Measurements from ENCODE around the gene SLC5A10.
A peak's percentile ranks its signal among the peaks of the same experiment; 100 is the strongest.

The SLC5A10 gene

GRCh38 chr17:18966831-18967624, 15.1 kb downstream of the SLC5A10 start:
- peak; percentile 61 for DNase-seq

DNA sequence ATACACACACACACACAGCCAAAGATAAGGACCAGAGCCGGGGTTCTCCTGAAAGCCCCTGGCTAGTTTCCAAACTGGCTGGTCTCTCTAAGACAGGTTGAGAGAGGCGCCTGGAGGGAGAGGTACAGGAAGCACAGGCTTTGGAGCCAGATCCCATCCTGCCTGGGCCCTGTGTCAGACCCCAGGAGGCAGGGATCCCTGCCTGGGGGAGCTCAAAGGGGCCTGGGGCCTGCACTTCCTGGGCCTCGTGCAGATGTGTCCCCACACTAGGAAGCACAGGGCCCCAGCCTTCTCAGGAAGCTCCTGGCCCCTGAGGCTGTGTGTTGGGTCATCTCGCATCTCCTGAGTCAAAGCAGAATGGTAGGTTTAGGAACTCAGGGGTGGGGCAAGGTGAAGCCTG, 16.0 kb downstream of the SLC5A10 start:
- DNase-seq = no peak

GRCh38 chr17:18968345-18968744, 16.4 kb downstream of the SLC5A10 start:
- no peak for DNase-seq

DNA sequence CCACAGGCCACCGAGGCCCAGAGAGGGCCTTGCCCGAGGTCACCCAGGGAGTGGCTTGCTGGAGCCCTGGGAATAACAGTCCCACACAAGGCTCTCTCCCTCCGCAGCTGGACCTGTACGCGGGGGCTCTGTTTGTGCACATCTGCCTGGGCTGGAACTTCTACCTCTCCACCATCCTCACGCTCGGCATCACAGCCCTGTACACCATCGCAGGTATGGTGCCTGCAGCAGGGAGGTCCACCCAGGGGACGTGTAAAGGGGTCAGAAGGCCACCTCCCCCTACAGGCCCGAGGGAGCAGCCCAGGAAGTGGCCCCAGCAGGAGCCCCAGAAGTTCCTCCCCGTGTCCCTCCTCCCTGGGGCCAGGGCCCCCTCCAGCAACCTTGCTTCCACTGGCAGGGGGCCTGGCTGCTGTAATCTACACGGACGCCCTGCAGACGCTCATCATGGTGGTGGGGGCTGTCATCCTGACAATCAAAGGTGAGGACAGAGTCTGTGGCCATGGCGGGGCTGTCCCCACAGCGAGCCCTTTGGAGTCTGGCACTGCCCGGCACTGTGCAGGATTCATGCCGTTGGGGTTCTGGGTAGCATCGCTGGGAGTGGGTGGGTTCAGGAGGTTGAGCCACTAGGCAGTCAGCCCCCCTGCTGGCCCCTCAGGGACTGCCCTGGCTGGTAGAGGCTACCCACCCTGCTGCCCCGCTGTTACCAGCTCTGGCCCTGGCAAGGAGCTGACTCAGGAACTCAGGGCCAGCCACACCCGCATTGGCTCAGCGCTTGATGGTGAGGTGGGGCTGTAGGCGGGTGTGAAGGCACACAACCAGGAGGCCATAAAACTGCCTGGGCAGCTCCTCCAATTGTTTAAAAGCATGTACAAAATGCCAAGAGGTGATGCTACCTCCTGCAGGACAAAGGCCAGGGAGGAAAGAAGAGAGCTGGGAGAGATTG, 17.3 kb downstream of the SLC5A10 start:
- DNase-seq = no peak

GRCh38 chr17:18970582-18971480, 18.9 kb downstream of the SLC5A10 start:
- no peak for DNase-seq

DNA sequence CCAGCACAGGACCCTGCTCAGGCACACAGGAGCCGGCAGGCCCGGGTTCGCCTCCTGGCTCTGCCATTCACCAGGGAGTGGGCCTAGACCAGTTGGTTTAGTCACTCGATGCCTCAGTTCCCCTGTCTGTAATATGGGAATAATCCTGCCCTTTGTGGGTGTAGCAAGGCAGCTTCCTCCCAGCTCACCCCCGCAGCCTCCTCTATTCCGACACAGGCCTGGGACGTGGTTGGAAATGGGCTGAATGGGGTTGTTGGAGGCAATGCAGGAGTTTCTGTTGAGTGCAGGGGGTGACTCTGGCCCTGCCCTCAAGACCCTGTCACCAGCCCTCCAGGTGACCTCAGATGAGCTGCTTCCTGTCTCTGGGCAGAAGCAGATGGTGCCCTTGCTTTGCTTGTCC, 19.8 kb downstream of the SLC5A10 start:
- no peak for DNase-seq

- no peak for DNase-seq
Observed at GRCh38 chr17:18974407-18975149, 22.6 kb downstream of the SLC5A10 start.

GRCh38 chr17:18975597-18975996, 23.6 kb downstream of the SLC5A10 start:
- DNase-seq = no peak

- no peak for DNase-seq
Observed at GRCh38 chr17:18976201-18976600, 24.2 kb downstream of the SLC5A10 start.

- DNase-seq = no peak
Observed at GRCh38 chr17:18977021-18977420, 25.1 kb downstream of the SLC5A10 start.

- DNase-seq = no peak
Observed at GRCh38 chr17:18977646-18978045, 25.7 kb downstream of the SLC5A10 start.

DNA sequence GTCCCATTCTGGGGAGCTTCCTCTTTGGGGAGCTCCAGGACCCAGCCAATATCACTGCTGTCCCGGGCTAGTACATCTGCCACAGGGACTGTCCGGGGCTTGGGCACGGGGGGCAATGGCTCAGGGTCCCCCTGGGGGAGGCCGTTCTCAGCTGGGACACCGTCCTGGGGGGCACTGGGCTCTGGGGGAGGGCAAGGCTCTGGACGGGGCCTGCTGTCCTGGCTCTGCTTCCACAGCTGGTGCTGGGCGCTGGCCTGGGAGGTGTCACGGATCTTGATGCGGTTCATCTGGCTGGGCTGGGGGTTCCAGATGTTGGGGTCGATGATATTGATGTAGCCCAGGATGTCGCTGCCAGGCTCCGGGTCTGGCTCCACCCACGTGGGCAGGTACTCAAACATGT, 26.1 kb downstream of the SLC5A10 start:
- no peak for DNase-seq

DNA sequence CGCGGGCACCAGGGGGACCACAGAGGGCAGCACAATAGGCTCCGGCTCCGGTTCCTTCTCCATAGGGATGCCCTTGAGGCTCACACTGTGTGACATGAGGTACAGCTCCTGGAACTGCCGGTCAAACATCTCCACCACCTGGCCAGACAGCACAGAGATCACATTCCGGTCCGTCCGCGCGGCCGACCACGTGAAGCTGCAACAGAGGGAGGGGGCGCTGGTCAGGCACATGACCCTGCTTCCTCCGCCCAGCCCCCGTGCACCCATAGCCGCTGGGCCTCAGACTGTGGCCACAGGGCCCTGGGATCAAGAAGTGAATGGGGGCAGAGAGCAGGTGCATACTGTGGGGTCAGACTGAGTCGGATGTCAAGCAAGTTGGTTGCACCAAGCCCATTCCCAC, 26.7 kb downstream of the SLC5A10 start:
- no peak for DNase-seq

- DNase-seq = no peak
Observed at GRCh38 chr17:18980682-18981334, 28.8 kb downstream of the SLC5A10 start.

- no peak for DNase-seq
Observed at GRCh38 chr17:18981335-18981641, 29.3 kb downstream of the SLC5A10 start.

DNA sequence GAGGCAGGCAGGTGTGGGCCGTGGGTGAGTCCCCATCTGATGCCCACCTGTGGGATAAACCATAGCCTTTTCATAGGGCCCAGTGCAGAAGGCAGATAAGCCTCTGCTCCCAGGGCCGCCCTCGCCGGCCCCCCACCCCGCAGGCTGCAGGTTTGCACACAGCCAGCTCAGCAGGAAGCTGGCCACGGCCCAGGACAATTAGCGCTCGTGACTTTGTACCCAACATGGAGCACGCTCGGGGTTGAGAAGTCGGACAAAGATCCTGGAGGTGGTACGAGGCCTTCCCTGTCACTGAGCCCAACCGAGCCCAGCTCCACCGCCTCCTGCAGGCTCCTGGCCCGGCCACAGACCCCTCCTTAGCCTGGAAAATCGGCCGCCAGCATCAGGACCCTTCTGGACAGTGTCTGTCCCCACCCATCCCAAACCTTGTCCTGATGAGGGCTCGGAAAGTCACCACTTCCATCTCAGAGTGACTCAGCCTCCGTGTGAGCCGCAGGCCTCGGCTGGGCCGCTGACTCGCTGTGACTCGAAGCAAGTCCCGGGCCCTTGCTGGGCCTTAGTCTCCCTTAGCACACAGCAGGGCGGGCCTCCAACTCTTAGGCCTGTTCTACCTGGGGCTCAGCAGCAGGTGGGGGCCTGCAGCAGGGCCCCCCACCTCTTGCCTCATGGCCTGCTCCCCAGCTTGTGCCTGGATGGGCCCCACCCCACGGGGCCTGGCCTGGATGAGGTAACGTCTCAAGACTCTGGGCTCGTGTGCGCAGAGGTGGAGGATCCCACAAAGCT, 29.9 kb downstream of the SLC5A10 start:
- DNase-seq = no peak

GRCh38 chr17:18984273-18985114, 32.5 kb downstream of the SLC5A10 start:
- no peak for DNase-seq

GRCh38 chr17:18985475-18985874, 33.5 kb downstream of the SLC5A10 start:
- DNase-seq = no peak

DNA sequence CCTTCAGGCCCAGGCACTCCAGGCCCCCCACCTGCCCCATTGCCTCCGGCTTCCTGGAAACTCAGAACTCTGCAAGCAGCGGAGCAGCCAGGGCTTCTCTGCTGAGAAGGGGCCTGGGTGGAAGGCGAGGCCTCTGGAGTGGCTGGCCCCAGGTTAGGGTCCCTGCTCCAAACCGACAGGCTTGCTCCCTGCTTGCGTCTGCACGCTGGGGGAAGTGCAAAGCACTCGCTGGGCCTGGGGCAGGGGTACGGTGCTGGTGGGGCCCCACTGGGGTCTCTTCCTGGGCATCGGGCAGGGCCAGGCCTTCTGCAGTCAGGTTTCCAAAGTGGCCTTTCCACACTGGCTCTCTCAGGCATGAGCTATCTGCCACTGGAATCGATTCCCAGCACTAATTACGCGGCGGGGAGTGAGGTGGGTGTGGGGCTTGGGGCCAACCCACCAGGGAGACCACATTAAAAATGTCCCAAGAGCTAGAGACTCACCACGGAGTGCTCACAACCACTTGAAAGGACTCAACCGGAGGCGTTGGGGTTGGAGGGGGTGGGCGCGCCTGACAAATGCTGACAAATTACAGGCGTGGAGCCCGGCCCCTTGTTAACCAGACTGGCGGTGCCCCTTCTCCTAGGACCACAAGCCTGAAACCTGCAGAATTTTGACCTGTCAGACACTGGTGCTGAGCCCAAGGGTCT, 34.7 kb downstream of the SLC5A10 start:
- DNase-seq = no peak
